Gastroesophageal sphincter (tissue), 4 donors: Measurements from ENCODE around the gene CD276. TPM values are rescaled to one million over a fixed set of nuclear protein-coding genes. Genes with fewer than 3 reads are reported as not detected.
"Not testable (repeated sequence)": the region's sequence is repeated elsewhere in the genome, so short reads cannot be mapped to it uniquely, and the experiment has no call there.

ENCODE experiments used
- ATAC-seq: fragments of 150-250 bp; one replicate; pipeline ENCODE4 v1.9.1; 2016; ENCODE audit warnings: mild to moderate bottlenecking, moderate library complexity
- H3K27ac ChIP-seq, 4 donors: fragments of 200-600 bp; sonication (generic) in 3 of 4; 1 replicate in 3 of 4; 2 replicates in 1 of 4; pipeline ENCODE4 v1.5.1; 2016 to 2019
- H3K27me3 ChIP-seq: fragments of 200-600 bp; sonication (generic); one replicate; pipeline ENCODE4 v1.5.1; 2019
- H3K36me3 ChIP-seq, 2 donors: fragments of 200-600 bp; sonication (generic); one replicate each; pipeline ENCODE4 v1.5.1; 2019; ENCODE audit warnings: control low read depth in 1 of 2
- H3K4me1 ChIP-seq, 3 donors: fragments of 200-600 bp; sonication (generic); 1 replicate in 2 of 3; 2 replicates in 1 of 3; pipeline ENCODE4 v1.5.1; 2016 to 2019; ENCODE audit warnings: control low read depth in 2 of 3
- H3K4me3 ChIP-seq, 2 donors: fragments of 200-600 bp; sonication (generic); one replicate each; pipeline ENCODE4 v1.5.1; 2019; ENCODE audit warnings: mild to moderate bottlenecking in 1 of 2, moderate library complexity in 1 of 2
- H3K9me3 ChIP-seq, 3 donors: fragments of 200-600 bp; sonication (generic); one replicate each; pipeline ENCODE4 v1.5.1; 2017 to 2019; ENCODE audit warnings: control low read depth in 2 of 3
- CTCF ChIP-seq, 4 experiments: fragments of 200-600 bp in 2 of 4; fragments of 450-650 bp in 2 of 4; sonication (generic) in 1 of 4; IDR thresholded peaks; one replicate each; pipeline ENCODE4 v1.5.1; 2017 to 2019; ENCODE audit warnings: antibody characterized with exemption in 4 of 4, mild to moderate bottlenecking in 2 of 4, moderate library complexity in 2 of 4
- EP300 ChIP-seq: sonication (generic); formaldehyde crosslinking; IDR thresholded peaks from one replicate; pipeline ENCODE4 v1.6.1; 2017; ENCODE audit warnings: antibody characterized with exemption, mild to moderate bottlenecking
- POLR2A ChIP-seq, 2 donors: fragments of 450-650 bp; IDR thresholded peaks; one replicate each; pipeline ENCODE4 v1.6.1; 2017; ENCODE audit warnings: antibody characterized with exemption in 2 of 2, mild to moderate bottlenecking in 2 of 2, moderate library complexity in 1 of 2
- POLR2AphosphoS5 ChIP-seq: sonication (generic); formaldehyde crosslinking; IDR thresholded peaks from one replicate; pipeline ENCODE4 v1.6.1; 2017; ENCODE audit warnings: antibody characterized with exemption
- WGBS, 2 donors: methylation state at CpG; one replicate each; pipeline ENCODE4 v1.1.5; 2018; ENCODE audit warnings: low coverage in 1 of 2; 5-methylcytosine and 5-hydroxymethylcytosine counted together
- total RNA-seq, 4 donors: library from RNA; depleted of rRNA; stranded (reverse); fragments of >200 nt; gene quantifications; one replicate each; pipeline ENCODE4 v1.1.0, GENCODE V29; 2016

Gene CD276
- total RNA-seq, 4 donors from 2014 or later = 34.7 to 61.5 (median 48.0) TPM

DNA sequence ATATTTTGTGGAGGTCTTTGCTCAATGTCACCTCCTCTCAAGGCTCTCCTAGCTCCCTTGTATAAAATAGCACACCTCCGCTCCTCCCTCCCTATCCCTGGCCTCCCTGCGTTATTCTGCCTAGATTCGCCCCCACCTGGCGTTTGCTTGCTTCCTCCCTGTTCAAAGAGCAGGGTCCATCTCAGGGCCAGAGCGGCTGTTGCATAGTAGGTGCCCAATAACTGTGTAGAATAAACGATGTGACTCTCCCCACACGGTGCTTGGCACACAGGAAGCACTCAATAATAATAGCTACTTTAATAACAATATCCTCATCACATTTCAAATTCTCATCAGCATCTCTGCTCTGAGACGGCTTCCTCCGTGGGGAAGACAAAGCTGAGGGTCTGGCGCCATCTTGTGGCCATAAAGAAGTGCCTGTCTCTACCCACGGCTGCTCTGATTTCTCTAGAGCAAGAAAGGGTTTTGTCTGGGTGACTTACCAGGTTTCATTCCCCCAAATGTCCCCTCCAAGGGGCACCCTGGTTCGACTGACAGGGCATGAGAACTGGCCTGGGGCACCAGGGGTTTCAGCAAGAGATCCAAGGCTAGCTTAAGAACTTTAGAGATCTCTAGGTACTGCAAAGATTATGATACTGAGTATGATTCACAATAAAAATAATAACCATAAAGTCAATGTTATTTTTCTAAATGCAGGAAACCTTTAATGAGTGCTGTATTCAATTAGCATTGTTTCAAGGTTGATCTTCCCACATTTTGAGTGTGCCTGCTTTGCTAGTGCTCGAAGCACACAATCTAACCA is 16.1 kb downstream of the CD276 start:
- Histone ChIP-seq H3K27ac (no peak overlapping the region), H3K4me3 (no peak overlapping the region), H3K27me3 (no peaks in the 10 kb centered on the region), H3K4me1 (peaks cover 0 to 36% (median 29%) of the 10 kb centered on the region in 3 donors), H3K9me3 (no peaks in the 10 kb centered on the region), H3K36me3 (peaks cover 0 to 49% of the 10 kb centered on the region in 2 donors)
- no peak for TF ChIP-seq POLR2AphosphoS5
- no peak for TF ChIP-seq POLR2A (IDR thresholded peaks at IDR 0.05)
- no peak for TF ChIP-seq EP300
- peak; percentile 87 to 98 (median 92) for TF ChIP-seq CTCF (IDR thresholded peaks at IDR 0.05)
- 30% methylated on average over 3 to 10 of the region's 13 CpGs for WGBS, 2 donors
- ATAC-seq = peak; percentile 26

DNA sequence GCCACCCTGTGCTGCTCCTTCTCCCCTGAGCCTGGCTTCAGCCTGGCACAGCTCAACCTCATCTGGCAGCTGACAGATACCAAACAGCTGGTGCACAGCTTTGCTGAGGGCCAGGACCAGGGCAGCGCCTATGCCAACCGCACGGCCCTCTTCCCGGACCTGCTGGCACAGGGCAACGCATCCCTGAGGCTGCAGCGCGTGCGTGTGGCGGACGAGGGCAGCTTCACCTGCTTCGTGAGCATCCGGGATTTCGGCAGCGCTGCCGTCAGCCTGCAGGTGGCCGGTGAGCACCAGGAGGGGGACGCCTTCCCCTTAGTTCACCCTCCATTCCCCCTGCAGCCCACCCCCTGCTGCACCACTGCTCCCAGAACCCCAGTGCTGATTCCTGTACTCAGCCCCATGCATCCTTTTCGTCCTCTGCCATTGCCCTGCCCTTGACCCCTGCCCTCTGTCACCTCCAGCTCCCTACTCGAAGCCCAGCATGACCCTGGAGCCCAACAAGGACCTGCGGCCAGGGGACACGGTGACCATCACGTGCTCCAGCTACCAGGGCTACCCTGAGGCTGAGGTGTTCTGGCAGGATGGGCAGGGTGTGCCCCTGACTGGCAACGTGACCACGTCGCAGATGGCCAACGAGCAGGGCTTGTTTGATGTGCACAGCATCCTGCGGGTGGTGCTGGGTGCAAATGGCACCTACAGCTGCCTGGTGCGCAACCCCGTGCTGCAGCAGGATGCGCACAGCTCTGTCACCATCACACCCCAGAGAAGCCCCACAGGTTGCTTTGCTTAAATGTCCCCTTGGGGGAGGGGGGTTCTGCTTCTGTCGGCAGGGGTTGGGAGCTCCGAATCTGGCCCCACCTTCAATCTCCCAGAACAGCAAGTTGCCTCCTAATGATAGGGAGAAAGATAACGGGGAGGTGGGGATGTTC is 18.4 kb downstream of the CD276 start:
- H3K9me3 ChIP-seq, H3K27ac ChIP-seq, ATAC-seq, H3K4me3 ChIP-seq, H3K27me3 ChIP-seq: not testable (repeated sequence)
- Histone ChIP-seq H3K4me1 (peaks cover 0 to 13% (median 9%) of the 10 kb centered on the region in 3 donors), H3K36me3 (peaks cover 0 to 72% of the 10 kb centered on the region in 2 donors)
- WGBS, 2 donors = 43 to 72% methylated on average over 2 to 9 of the region's 33 CpGs

DNA sequence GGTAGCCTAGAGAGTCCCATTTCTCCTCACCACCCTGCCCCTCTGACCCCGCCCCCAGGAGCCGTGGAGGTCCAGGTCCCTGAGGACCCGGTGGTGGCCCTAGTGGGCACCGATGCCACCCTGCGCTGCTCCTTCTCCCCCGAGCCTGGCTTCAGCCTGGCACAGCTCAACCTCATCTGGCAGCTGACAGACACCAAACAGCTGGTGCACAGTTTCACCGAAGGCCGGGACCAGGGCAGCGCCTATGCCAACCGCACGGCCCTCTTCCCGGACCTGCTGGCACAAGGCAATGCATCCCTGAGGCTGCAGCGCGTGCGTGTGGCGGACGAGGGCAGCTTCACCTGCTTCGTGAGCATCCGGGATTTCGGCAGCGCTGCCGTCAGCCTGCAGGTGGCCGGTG is 19.4 kb downstream of the CD276 start:
- 83 to 88% methylated on average over 5 to 6 of the region's 23 CpGs for WGBS, 2 donors
- not testable (repeated sequence) for H3K4me1 ChIP-seq, H3K27ac ChIP-seq, H3K4me3 ChIP-seq, H3K9me3 ChIP-seq, ATAC-seq, H3K27me3 ChIP-seq
- peaks cover 0 to 75% of the 10 kb centered on the region in 2 donors for H3K36me3 ChIP-seq

- not testable (repeated sequence) for ATAC-seq, H3K9me3 ChIP-seq, H3K4me1 ChIP-seq, H3K27ac ChIP-seq, H3K27me3 ChIP-seq, H3K4me3 ChIP-seq
- WGBS, 2 donors = 40 to 66% methylated on average over 3 to 5 of the region's 23 CpGs
- H3K36me3 ChIP-seq = peaks cover 0 to 75% of the 10 kb centered on the region in 2 donors
Observed at GRCh38 chr15:73704142-73704868, 20.1 kb downstream of the CD276 start.

- H3K4me1 ChIP-seq = peaks cover 0 to 6% (median 4%) of the 10 kb centered on the region in 3 donors
- H3K4me3 ChIP-seq = no peak overlapping the region
- no peaks in the 10 kb centered on the region for H3K27me3 ChIP-seq
- 34 to 52% methylated on average over 5 to 9 of the region's 13 CpGs for WGBS, 2 donors
- H3K27ac ChIP-seq = no peak overlapping the region
- H3K36me3 ChIP-seq = peaks cover 0 to 78% of the 10 kb centered on the region in 2 donors
- ATAC-seq = peak; percentile 50
- TF ChIP-seq POLR2A (IDR thresholded peaks at IDR 0.05) (no peak), CTCF (IDR thresholded peaks at IDR 0.05) (peak in 3 of 4 experiments; percentile 48 to 80 (median 64)), EP300 (no peak)
- no peaks in the 10 kb centered on the region for H3K9me3 ChIP-seq
Observed at GRCh38 chr15:73704869-73705645, 20.9 kb downstream of the CD276 start.
